Stimulated activated CD8-positive, alpha-beta memory T cell treated with anti-CD3 and anti-CD28 coated beads, Interleukin-4, amount 100 ng/mL, for 24 hours (primary cell): ENCODE data around the gene CIITA.
A peak's percentile ranks its signal among the peaks of the same experiment; 100 is the strongest.
"Not testable (repeated sequence)": the region's sequence is repeated elsewhere in the genome, so short reads cannot be mapped to it uniquely, and the experiment has no call there.

Experiments
- DNase-seq: peaks from one replicate; pipeline ENCODE4 v3.0.0-alpha.2; 2020; ENCODE audit warnings: low read depth

The CIITA gene

GRCh38 chr16:10918294-10919002 is 41.4 kb downstream of the CIITA start:
- DNase-seq, result peak; percentile 77

- no peak for DNase-seq
Observed at GRCh38 chr16:10919003-10919351, 42.0 kb downstream of the CIITA start.

DNA sequence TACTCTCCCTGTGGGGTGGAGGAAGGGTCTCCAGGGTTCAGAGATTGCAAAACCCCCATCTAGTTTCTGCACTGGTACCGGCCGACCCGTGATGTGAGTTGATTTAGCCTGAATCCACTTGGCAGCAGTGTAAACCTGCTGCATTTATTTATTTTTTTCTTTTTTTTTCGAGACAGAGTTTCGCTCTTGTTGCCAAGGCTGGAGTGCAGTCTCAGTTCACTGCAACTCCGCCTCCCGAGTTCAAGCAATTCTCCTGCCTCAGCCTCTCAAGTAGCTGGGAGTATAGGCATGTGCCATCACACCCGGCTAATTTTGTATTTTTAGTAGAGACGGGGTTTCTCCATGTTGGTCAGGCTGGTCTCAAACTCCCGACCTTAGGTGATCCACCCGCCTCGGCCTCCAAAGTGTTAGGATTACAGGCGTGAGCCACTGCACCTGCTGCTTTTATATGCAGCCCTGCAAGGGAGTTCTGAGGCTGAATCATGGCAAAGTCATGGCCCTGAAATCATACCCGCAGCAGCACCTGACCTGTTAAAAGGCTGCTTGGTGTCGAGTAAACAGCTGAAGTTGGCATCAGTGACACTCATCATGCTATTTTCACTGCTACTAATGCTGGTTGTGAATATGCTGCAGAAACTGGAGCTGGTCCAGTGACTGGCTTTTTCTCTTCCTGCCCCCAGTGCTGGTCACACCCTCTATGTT is 43.9 kb downstream of the CIITA start:
- no peak for DNase-seq

- no peak for DNase-seq
Observed at GRCh38 chr16:10921536-10922327, 44.7 kb downstream of the CIITA start.

- no peak for DNase-seq
Observed at GRCh38 chr16:10922328-10923145, 45.5 kb downstream of the CIITA start.

GRCh38 chr16:10923146-10923649 is 46.2 kb downstream of the CIITA start:
- no peak for DNase-seq

DNA sequence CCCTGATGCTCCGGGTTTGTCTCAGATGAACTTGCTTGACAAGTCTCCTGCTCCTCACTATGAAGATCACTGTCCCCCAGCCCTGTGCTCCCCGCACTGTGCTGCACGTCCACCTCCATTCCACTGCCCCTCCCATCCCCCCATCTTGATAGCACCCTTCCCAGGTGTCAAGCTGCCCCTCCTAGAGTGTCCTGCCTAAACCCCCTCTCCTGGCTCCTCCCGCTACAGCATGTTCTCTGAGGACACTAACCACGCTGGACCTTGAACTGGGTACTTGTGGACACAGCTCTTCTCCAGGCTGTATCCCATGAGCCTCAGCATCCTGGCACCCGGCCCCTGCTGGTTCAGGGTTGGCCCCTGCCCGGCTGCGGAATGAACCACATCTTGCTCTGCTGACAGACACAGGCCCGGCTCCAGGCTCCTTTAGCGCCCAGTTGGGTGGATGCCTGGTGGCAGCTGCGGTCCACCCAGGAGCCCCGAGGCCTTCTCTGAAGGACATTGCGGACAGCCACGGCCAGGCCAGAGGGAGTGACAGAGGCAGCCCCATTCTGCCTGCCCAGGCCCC is 46.7 kb downstream of the CIITA start:
- DNase-seq, result no peak

DNA sequence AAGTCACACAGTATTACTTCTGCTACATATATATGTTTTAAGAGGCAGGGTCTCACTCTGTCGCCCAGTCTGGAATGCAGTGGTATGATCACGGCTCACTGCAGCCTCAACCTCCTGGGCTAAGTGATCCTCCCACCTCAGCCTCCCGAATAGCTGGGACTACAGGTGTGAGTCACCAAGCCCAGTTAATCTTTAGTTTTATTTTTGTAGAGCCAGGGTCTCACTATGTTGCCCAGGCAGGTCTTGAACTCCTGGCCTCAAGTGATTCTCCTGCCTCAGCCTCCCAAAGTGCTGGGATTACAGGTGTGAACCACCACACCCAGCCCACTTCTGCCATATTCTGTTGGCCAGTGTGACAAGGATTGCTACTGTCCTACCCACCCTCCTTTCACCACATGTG is 48.3 kb downstream of the CIITA start:
- not testable (repeated sequence) for DNase-seq

GRCh38 chr16:10926094-10926493 is 49.1 kb downstream of the CIITA start:
- no peak for DNase-seq

- no peak for DNase-seq
Observed at GRCh38 chr16:10926867-10927266, 49.9 kb downstream of the CIITA start.

- no peak for DNase-seq
Observed at GRCh38 chr16:10927497-10928112, 50.6 kb downstream of the CIITA start.

DNA sequence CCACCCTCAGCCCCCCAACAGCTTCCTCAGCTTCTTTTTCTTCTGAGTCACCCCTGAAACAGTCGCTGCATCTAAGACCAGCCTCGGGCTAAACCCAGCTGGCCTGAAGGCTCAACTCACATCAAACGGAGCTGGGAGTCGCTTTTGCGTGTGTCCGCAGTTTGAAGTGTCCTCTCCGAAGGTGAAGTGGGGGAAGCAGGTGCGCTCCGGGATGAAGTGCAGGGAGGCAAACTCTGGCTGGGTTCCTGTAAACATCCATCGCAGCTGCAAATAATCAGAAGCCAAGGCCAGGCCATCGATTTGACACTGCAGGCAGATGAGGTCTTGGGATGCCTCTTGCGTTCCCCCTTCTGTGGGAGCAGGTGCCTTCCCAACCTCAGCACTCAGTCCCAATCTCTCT is 52.1 kb downstream of the CIITA start:
- DNase-seq, result not testable (repeated sequence)

- no peak for DNase-seq
Observed at GRCh38 chr16:10929853-10930754, 53.1 kb downstream of the CIITA start.

GRCh38 chr16:10930755-10931093 is 53.7 kb downstream of the CIITA start:
- DNase-seq, result no peak

- DNase-seq, result no peak
Observed at GRCh38 chr16:10931134-10931533, 54.1 kb downstream of the CIITA start.

DNA sequence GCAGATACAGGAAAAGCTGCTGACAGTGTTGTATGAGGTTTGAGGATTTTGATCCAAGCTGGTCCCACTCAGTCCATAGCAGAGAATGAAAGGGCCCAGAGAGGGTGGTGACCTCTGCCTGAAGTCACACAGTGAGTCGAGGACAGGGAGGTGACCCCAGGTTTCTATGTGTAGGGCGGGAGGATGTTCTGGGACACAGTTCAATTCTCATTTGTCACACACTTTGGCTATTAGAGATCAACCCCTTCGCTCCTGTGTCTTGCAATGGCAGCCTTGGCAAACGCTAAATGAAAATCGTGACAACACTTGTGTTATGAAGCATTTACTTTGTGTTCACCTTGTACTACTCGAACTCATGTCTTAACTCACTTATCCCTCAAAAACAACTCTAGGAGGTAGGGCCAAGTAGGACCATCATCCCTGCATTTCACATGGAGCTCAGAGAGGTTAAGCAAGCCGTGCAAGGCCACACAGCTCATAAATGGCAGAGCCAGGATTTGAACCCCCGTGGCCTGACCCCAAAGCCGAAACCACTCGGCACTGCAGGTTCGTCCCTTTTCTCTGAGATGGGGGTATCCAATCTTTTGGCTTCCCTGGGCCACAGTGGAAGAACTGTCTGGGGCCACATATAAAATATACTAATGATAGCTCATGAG is 55.1 kb downstream of the CIITA start:
- DNase-seq, result no peak

DNA sequence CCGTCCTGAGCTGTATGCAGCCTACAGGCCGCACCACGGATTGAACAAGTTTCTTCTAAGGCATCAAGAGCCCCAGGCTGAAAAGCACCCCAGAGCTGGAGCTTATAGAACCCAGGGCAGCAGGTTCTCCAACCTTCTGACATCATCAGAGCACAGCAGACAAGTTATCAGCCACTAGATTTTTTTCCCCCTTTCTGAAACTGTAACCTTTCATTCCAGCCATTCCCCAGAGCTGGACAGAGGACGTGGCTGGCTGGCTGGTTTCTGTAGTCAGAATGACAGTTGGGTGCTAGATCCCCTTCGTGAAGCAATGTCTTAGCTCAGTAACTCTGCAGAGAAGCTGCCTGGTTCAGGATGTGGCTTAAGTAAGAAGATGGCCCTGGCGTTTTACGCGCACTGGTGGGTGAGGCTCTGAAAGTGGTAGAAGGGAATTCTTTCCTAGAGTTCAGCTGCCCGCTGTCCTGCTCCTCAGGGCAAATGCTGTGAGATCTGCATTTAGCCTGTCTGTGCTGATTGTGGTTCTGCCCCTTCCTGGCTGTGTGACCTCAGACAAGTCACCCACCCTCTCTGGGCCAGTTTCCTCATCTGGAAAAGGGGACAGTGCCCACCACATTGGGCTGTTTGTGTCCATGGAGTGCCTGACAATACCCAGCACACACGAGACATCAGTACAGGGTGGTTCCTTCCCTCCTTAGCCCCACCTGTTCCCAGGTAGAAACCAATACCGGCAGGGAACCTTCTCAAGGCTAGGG is 56.1 kb downstream of the CIITA start:
- DNase-seq, result no peak

GRCh38 chr16:10933865-10934264 is 56.9 kb downstream of the CIITA start:
- DNase-seq, result no peak
